ENCODE results near the gene SLC9A4.

Gene SLC9A4

GRCh38 chr2:102483086-102483485, 10.1 kb downstream of the SLC9A4 start:
- DNase-seq (ENCODE audit: extremely low read depth, insufficient read length) = no peak
- Histone ChIP-seq H3K36me3 (ENCODE audit: control insufficient read depth, insufficient read depth, low read length) (no peaks in the 10 kb centered on the region), H3K27me3 (replicated peaks; ENCODE audit: control insufficient read depth, insufficient read depth, low read length) (no peaks in the 10 kb centered on the region; the same call in none of the 2 replicates), H3K4me3 (replicated peaks; ENCODE audit: low read depth, low read length) (no peak overlapping the region)
- no peak for TF ChIP-seq CTCF (IDR thresholded peaks at IDR 0.05; ENCODE audit: insufficient read depth, low read length, poor library complexity, severe bottlenecking)

GRCh38 chr2:102484310-102485061, 11.5 kb downstream of the SLC9A4 start:
- no peak for DNase-seq (ENCODE audit: extremely low read depth, insufficient read length)
- no peak for TF ChIP-seq CTCF (IDR thresholded peaks at IDR 0.05; ENCODE audit: insufficient read depth, low read length, poor library complexity, severe bottlenecking)
- no peaks in the 10 kb centered on the region for H3K36me3 ChIP-seq (ENCODE audit: control insufficient read depth, insufficient read depth, low read length)
- no peak overlapping the region for H3K4me3 ChIP-seq (replicated peaks; ENCODE audit: low read depth, low read length)
- H3K27me3 ChIP-seq (replicated peaks; ENCODE audit: control insufficient read depth, insufficient read depth, low read length) = no peaks in the 10 kb centered on the region; the same call in none of the 2 replicates

- no peak overlapping the region for H3K4me3 ChIP-seq (replicated peaks; ENCODE audit: low read depth, low read length)
- TF ChIP-seq CTCF (IDR thresholded peaks at IDR 0.05; ENCODE audit: insufficient read depth, low read length, poor library complexity, severe bottlenecking) = no peak
- no peaks in the 10 kb centered on the region; the same call in none of the 2 replicates for H3K27me3 ChIP-seq (replicated peaks; ENCODE audit: control insufficient read depth, insufficient read depth, low read length)
- H3K36me3 ChIP-seq (ENCODE audit: control insufficient read depth, insufficient read depth, low read length) = no peaks in the 10 kb centered on the region
- DNase-seq (ENCODE audit: extremely low read depth, insufficient read length) = no peak
These were observed 12.2 kb downstream of the SLC9A4 start for GRCh38 chr2:102485147-102485785.

GRCh38 chr2:102486941-102487702, 14.1 kb downstream of the SLC9A4 start:
- H3K4me3 ChIP-seq (replicated peaks; ENCODE audit: low read depth, low read length) = no peak overlapping the region

More at GRCh38 chr2:102486941-102487702, 14.1 kb downstream of the SLC9A4 start:
- no peak for TF ChIP-seq CTCF (IDR thresholded peaks at IDR 0.05; ENCODE audit: insufficient read depth, low read length, poor library complexity, severe bottlenecking)
- no peak for DNase-seq (ENCODE audit: extremely low read depth, insufficient read length)
- Histone ChIP-seq H3K36me3 (ENCODE audit: control insufficient read depth, insufficient read depth, low read length) (no peaks in the 10 kb centered on the region), H3K27me3 (replicated peaks; ENCODE audit: control insufficient read depth, insufficient read depth, low read length) (no peaks in the 10 kb centered on the region; the same call in none of the 2 replicates)

Measured in GM06990 (cell line).